Measurements from ENCODE around the gene SNX1. TPM values are rescaled to one million over a fixed set of nuclear protein-coding genes. Genes with fewer than 3 reads are reported as not detected.

SNX1 gene
- total and polyA plus RNA-seq, 2 of the 13 experiments (the other 11 are each of a cell fraction or from before 2014, with no cell fraction given) = 29.3 to 60.1 TPM

DNA sequence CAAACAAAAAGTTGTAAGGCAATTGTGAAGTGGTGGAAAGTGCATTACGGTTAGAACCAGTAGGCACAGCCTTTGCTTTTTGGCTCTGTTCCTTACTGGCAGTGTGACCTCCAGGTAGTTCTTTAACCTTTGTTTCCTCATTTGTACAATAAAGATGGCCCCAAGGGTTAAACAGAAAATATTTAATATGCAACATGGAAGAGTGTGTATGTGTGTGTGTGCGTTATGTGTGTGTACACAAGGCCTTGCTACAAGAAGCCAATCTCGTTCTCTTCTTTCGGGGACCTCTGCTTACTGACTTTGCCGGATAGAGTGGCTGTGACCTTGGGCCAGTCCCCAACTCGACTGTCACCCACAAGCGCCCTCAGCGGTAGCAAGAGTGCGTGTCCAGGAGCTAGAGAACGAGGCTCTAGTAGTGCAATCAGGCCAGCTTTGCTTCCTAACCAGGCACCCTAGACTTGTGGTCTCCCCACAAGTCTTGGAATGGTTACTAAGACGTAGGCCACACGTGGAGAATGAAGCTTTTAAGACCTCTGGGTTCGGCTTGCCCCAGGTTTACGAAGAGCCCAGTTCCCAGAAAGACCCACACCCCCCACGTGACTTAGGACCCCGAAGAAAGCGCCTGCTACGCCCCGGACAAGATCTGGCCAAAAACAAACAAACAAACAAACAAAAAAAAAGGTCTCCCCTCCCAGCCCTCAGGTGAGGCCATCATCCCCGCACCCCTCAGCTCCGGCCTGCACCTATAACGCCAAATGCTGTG, 2.7 kb upstream of the SNX1 start (continued):
- TF ChIP-seq SRSF4 (IDR thresholded peaks at IDR 0.05; ENCODE audit: low read depth, low read length, poor library complexity, severe bottlenecking) = no peak
- TF ChIP-seq ETV6 (CRISPR knock-in tag; conservative IDR thresholded peaks at IDR 0.05) = no peak; the same call in 1 of the 2 replicates
- TF ChIP-seq SOX13 (IDR thresholded peaks at IDR 0.05) = no peak
- TF ChIP-seq SOX13 (CRISPR knock-in tag; conservative IDR thresholded peaks at IDR 0.05 in 1 of 2, IDR thresholded peaks at IDR 0.05 in 1 of 2) = peak in 1 of 2 experiments; percentile 16; a peak in 1 of 4 replicates
- TF ChIP-seq SETDB1 (CRISPR knock-in tag; IDR thresholded peaks at IDR 0.05; ENCODE audit: borderline replicate concordance) = no peak
- TF ChIP-seq PPARG (CRISPR knock-in tag; conservative IDR thresholded peaks at IDR 0.05) = no peak
- TF ChIP-seq EP300 (IDR thresholded peaks at IDR 0.05; ENCODE audit: low read depth in 2 of 2, low read length in 2 of 2) = no peak
- TF ChIP-seq EP300 (CRISPR knock-in tag; IDR thresholded peaks at IDR 0.05; ENCODE audit: borderline replicate concordance) = no peak
- no peak for TF ChIP-seq ZSCAN29 (CRISPR knock-in tag; conservative IDR thresholded peaks at IDR 0.05)
- TF ChIP-seq, protein P1, sequence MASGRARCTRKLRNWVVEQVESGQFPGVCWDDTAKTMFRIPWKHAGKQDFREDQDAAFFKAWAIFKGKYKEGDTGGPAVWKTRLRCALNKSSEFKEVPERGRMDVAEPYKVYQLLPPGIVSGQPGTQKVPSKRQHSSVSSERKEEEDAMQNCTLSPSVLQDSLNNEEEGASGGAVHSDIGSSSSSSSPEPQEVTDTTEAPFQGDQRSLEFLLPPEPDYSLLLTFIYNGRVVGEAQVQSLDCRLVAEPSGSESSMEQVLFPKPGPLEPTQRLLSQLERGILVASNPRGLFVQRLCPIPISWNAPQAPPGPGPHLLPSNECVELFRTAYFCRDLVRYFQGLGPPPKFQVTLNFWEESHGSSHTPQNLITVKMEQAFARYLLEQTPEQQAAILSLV (CRISPR knock-in tag; IDR thresholded peaks at IDR 0.05; ENCODE audit: borderline replicate concordance) = 0 out of 2 replicates have a peak, but pooled peaks have one; percentile 13
- TF ChIP-seq KDM1A (CRISPR knock-in tag; IDR thresholded peaks at IDR 0.05) = no peak
- TF ChIP-seq ZNF891 (CRISPR knock-in tag; IDR thresholded peaks at IDR 0.05) = no peak
- TF ChIP-seq RAD21 (CRISPR knock-in tag; IDR thresholded peaks at IDR 0.05) = no peak
- TF ChIP-seq ZFP90 (CRISPR knock-in tag; IDR thresholded peaks at IDR 0.05; ENCODE audit: borderline replicate concordance) = no peak
- TF ChIP-seq TRIM24 (CRISPR knock-in tag; IDR thresholded peaks at IDR 0.05) = no peak
- TF ChIP-seq RBFOX2 (IDR thresholded peaks at IDR 0.05; ENCODE audit: low read depth, low read length) = no peak; the same call in 1 of the 2 replicates
- no peak for TF ChIP-seq ZNF709 (CRISPR knock-in tag; IDR thresholded peaks at IDR 0.05)
- TF ChIP-seq KLF6 (CRISPR knock-in tag; IDR thresholded peaks at IDR 0.05) = no peak
- TF ChIP-seq, protein P2, sequence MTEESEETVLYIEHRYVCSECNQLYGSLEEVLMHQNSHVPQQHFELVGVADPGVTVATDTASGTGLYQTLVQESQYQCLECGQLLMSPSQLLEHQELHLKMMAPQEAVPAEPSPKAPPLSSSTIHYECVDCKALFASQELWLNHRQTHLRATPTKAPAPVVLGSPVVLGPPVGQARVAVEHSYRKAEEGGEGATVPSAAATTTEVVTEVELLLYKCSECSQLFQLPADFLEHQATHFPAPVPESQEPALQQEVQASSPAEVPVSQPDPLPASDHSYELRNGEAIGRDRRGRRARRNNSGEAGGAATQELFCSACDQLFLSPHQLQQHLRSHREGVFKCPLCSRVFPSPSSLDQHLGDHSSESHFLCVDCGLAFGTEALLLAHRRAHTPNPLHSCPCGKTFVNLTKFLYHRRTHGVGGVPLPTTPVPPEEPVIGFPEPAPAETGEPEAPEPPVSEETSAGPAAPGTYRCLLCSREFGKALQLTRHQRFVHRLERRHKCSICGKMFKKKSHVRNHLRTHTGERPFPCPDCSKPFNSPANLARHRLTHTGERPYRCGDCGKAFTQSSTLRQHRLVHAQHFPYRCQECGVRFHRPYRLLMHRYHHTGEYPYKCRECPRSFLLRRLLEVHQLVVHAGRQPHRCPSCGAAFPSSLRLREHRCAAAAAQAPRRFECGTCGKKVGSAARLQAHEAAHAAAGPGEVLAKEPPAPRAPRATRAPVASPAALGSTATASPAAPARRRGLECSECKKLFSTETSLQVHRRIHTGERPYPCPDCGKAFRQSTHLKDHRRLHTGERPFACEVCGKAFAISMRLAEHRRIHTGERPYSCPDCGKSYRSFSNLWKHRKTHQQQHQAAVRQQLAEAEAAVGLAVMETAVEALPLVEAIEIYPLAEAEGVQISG (CRISPR knock-in tag; IDR thresholded peaks at IDR 0.05) = peak; percentile 95
- TF ChIP-seq BCL6 (CRISPR knock-in tag; IDR thresholded peaks at IDR 0.05) = no peak
- TF ChIP-seq TEAD2 (CRISPR knock-in tag; IDR thresholded peaks at IDR 0.05) = no peak
- peak; percentile 47; the same call in 1 of the 2 replicates for TF ChIP-seq ZNF12 (CRISPR knock-in tag; IDR thresholded peaks at IDR 0.05)
- no peak for TF ChIP-seq NFIB (CRISPR knock-in tag; IDR thresholded peaks at IDR 0.05; ENCODE audit: borderline replicate concordance)
- no peak for TF ChIP-seq DNMT3B (CRISPR knock-in tag; conservative IDR thresholded peaks at IDR 0.05)
- no peak for TF ChIP-seq ZNF720 (CRISPR knock-in tag; IDR thresholded peaks at IDR 0.05)
- TF ChIP-seq PAWR (CRISPR knock-in tag; IDR thresholded peaks at IDR 0.05; ENCODE audit: borderline replicate concordance) = no peak
- TF ChIP-seq TCF7L2 (IDR thresholded peaks at IDR 0.05; ENCODE audit: low read depth, low read length) = no peak
- no peak for TF ChIP-seq ZNF619 (CRISPR knock-in tag; IDR thresholded peaks at IDR 0.05)
- TF ChIP-seq MIER3 (CRISPR knock-in tag; IDR thresholded peaks at IDR 0.05; ENCODE audit: borderline replicate concordance) = no peak

Data from HepG2 (cell line).